Measurements from ENCODE around the gene FKBP15. TPM values are rescaled to one million over a fixed set of nuclear protein-coding genes. Genes with fewer than 3 reads are reported as not detected.

The FKBP15 gene
- total and polyA plus RNA-seq, 2 of the 13 experiments (the other 11 are each of a cell fraction or from before 2014, with no cell fraction given) = 12.3 to 18.6 TPM

GRCh38 chr9:113138760-113139159, 82.3 kb downstream of the FKBP15 start:
- H3K79me2 ChIP-seq (ENCODE audit: insufficient read depth, low read length) = no peaks in the 10 kb centered on the region
- peak overlapping the region; percentile 44 for H3K9ac ChIP-seq (ENCODE audit: insufficient read depth, low read depth, low read length)
- peak; percentile 41 for ATAC-seq
- DNase-seq (ENCODE audit: low spot score) = peak; percentile 62
- in situ Hi-C loops (cut with HindIII; ENCODE audit: extremely low pct_ligation_motif_present, low pct_unique_long_range_greater_than_20kb) = no loop called here
- intact Hi-C loops (cut with micrococcal nuclease; ENCODE audit: unreplicated experiment) = loop anchor here (5.0 kb wide), 1 partner anchor 84 kb away; the partner anchor contains the start of genes FKBP15 and SLC31A1
- 0% methylated on average over 3 of the region's 3 CpGs for WGBS (ENCODE audit: low lambda C conversion rate)
- H3K4me2 ChIP-seq (ENCODE audit: low read depth, low read length) = peak overlapping the region; percentile 46
- BruUV-seq (replicated peaks) = TSS peak; percentile 53
- H4K20me1 ChIP-seq (ENCODE audit: insufficient read depth, low read length) = no peaks in the 10 kb centered on the region
- no peak for FAIRE-seq
- no peak overlapping the region for H2AFZ ChIP-seq (ENCODE audit: low read length)
- peaks cover 47% of the 10 kb centered on the region for H3K4me1 ChIP-seq (ENCODE audit: insufficient read depth, low read length)
- H3K9me3 ChIP-seq (ENCODE audit: low read length) = peaks cover 4% of the 10 kb centered on the region; the same call in 1 of the 2 replicates
- no peak overlapping the region for H3K4me3 ChIP-seq (replicated peaks in 1 of 3; ENCODE audit: insufficient read depth in 1 of 3, low read depth in 2 of 3, low read length in 3 of 3)
- no peaks in the 10 kb centered on the region for H3K36me3 ChIP-seq (replicated peaks in 1 of 2; ENCODE audit: control insufficient read depth in 1 of 2, insufficient read depth in 2 of 2, low read length in 2 of 2)
- POLR2A ChIA-PET = interaction anchor here (1.5 to 1.7 kb wide), 2 partner anchors 11 to 83 kb away, joined by 3 to 20 read pairs; partner anchors contain the start of genes FKBP15, SLC31A1 and SLC31A2
- H3K27ac ChIP-seq (ENCODE audit: extremely low read length, insufficient read depth, low read length) = peak overlapping the region; percentile 66
- peaks cover 0 to 15% of the 10 kb centered on the region in 2 experiments; a peak in 3 of 5 replicates for H3K27me3 ChIP-seq (ENCODE audit: control insufficient read depth in 1 of 2, insufficient read depth in 2 of 2, low read length in 2 of 2)
- CTCF ChIA-PET (ENCODE audit: low intra/inter-chr PET ratio, low total read pairs) = no interaction called here
- TF ChIP-seq ZNF382 (CRISPR knock-in tag; IDR thresholded peaks at IDR 0.05; ENCODE audit: borderline replicate concordance) (no peak), FOSL2 (CRISPR knock-in tag; IDR thresholded peaks at IDR 0.05) (peak; percentile 93), MLXIP (CRISPR knock-in tag; IDR thresholded peaks at IDR 0.05; ENCODE audit: borderline replicate concordance) (no peak), POLR2AphosphoS5 (IDR thresholded peaks at IDR 0.05; ENCODE audit: low read depth, low read length) (no peak), KMT2A (CRISPR knock-in tag; IDR thresholded peaks at IDR 0.05) (no peak), FOXA3 (CRISPR knock-in tag; IDR thresholded peaks at IDR 0.05) (peak; percentile 39; the same call in 1 of the 2 replicates), ATF3 (CRISPR knock-in tag; IDR thresholded peaks at IDR 0.05) (peak; percentile 65), PPARG (CRISPR knock-in tag; conservative IDR thresholded peaks at IDR 0.05) (no peak), FOSL1 (CRISPR knock-in tag; IDR thresholded peaks at IDR 0.05; ENCODE audit: borderline replicate concordance) (peak; percentile 72; the same call in 1 of the 2 replicates), ZNF878 (CRISPR knock-in tag; IDR thresholded peaks at IDR 0.05) (no peak), ZNF569 (CRISPR knock-in tag; IDR thresholded peaks at IDR 0.05; ENCODE audit: borderline replicate concordance) (no peak), ZNF629 (CRISPR knock-in tag; conservative IDR thresholded peaks at IDR 0.05) (peak; percentile 70), HDAC1 (CRISPR knock-in tag; IDR thresholded peaks at IDR 0.05) (no peak), DR1 (CRISPR knock-in tag; IDR thresholded peaks at IDR 0.05) (no peak), ZNF34 (CRISPR knock-in tag; IDR thresholded peaks at IDR 0.05; ENCODE audit: borderline replicate concordance) (no peak), KDM1A (CRISPR knock-in tag; IDR thresholded peaks at IDR 0.05) (no peak), ZNF792 (CRISPR knock-in tag; IDR thresholded peaks at IDR 0.05) (0 out of 2 replicates have a peak, but pooled peaks have one; percentile 6), ATRX (CRISPR knock-in tag; IDR thresholded peaks at IDR 0.05; ENCODE audit: borderline replicate concordance) (no peak), ZBTB39 (CRISPR knock-in tag; IDR thresholded peaks at IDR 0.05) (no peak), JUND (CRISPR knock-in tag; IDR thresholded peaks at IDR 0.05) (0 out of 2 replicates have a peak, but pooled peaks have one; percentile 36)

Measured in HepG2 (cell line).